H9 (cell line): ENCODE results near the gene PA2G4. TPM values are rescaled to one million over a fixed set of nuclear protein-coding genes. Genes with fewer than 3 reads are reported as not detected.

Experiments
- DNase-seq: peaks from one replicate; pipeline ENCODE4 v3.0.0-alpha.2; 2017
- H2AFZ ChIP-seq: one replicate; pipeline ENCODE4 v1.6.1; 2013; ENCODE audit warnings: mild to moderate bottlenecking, low read length, control low read depth, moderate library complexity
- H2AK5ac ChIP-seq: 2 replicates; pipeline ENCODE4 v1.6.1; 2013; ENCODE audit warnings: low read length, control low read depth, mixed read lengths; ENCODE audit not compliant: insufficient read length
- H2BK120ac ChIP-seq: one replicate; pipeline ENCODE4 v1.6.1; 2013; ENCODE audit warnings: low read depth, mild to moderate bottlenecking, low read length, control low read depth, inconsistent platforms; ENCODE audit not compliant: poor library complexity, severe bottlenecking
- H2BK12ac ChIP-seq: 2 replicates; pipeline ENCODE4 v1.6.1; 2013; ENCODE audit warnings: low read length, control low read depth, mixed read lengths, low read depth; ENCODE audit not compliant: insufficient read length
- H2BK15ac ChIP-seq: 2 replicates; pipeline ENCODE4 v1.6.1; 2013; ENCODE audit warnings: low read depth, low read length, control low read depth
- H2BK20ac ChIP-seq: one replicate; pipeline ENCODE4 v1.6.1; 2013; ENCODE audit warnings: low read depth, mild to moderate bottlenecking, low read length, control low read depth, inconsistent platforms; ENCODE audit not compliant: poor library complexity, severe bottlenecking
- H2BK5ac ChIP-seq: 2 replicates; pipeline ENCODE4 v1.6.1; 2013; ENCODE audit warnings: low read length, control low read depth, mixed read lengths; ENCODE audit not compliant: insufficient read length
- H3K14ac ChIP-seq: 2 replicates; pipeline ENCODE4 v1.6.1; 2013; ENCODE audit warnings: low read length, control low read depth; ENCODE audit not compliant: insufficient read depth
- H3K18ac ChIP-seq: 2 replicates; pipeline ENCODE4 v1.6.1; 2013; ENCODE audit warnings: low read depth, mild to moderate bottlenecking, mixed read lengths, low read length, control low read depth; ENCODE audit not compliant: insufficient read length
- H3K23ac ChIP-seq: 2 replicates; pipeline ENCODE4 v1.6.1; 2013; ENCODE audit warnings: low read length, control low read depth, mixed read lengths, low read depth; ENCODE audit not compliant: insufficient read length
- H3K23me2 ChIP-seq: 2 replicates; pipeline ENCODE4 v1.6.1; 2013; ENCODE audit warnings: low read depth, mild to moderate bottlenecking, mixed read lengths, low read length, control low read depth; ENCODE audit not compliant: insufficient read length, poor library complexity, severe bottlenecking
- H3K27ac ChIP-seq: 2 replicates; pipeline ENCODE4 v1.5.1; 2013; ENCODE audit warnings: low read length, control low read depth, mixed read lengths, low read depth; ENCODE audit not compliant: insufficient read length
- H3K27me3 ChIP-seq: 2 replicates; pipeline ENCODE4 v1.6.1; 2013; ENCODE audit warnings: low read length, control low read depth, inconsistent platforms; ENCODE audit not compliant: insufficient read depth
- H3K4ac ChIP-seq: 2 replicates; pipeline ENCODE4 v1.6.1; 2013; ENCODE audit warnings: low read depth, mild to moderate bottlenecking, control low read depth, inconsistent platforms, low read length, moderate library complexity
- H3K4me1 ChIP-seq: 2 replicates; pipeline ENCODE4 v1.6.1; 2013; ENCODE audit warnings: low read length, control low read depth, inconsistent platforms; ENCODE audit not compliant: insufficient read depth
- H3K4me2 ChIP-seq: 2 replicates; pipeline ENCODE4 v1.6.1; 2013; ENCODE audit warnings: low read length, control low read depth, mixed read lengths; ENCODE audit not compliant: insufficient read length, insufficient read depth
- H3K56ac ChIP-seq: 2 replicates; pipeline ENCODE4 v1.6.1; 2013; ENCODE audit warnings: low read depth, mild to moderate bottlenecking, mixed read lengths, low read length, control low read depth; ENCODE audit not compliant: insufficient read length
- H3K79me1 ChIP-seq: 2 replicates; pipeline ENCODE4 v1.6.1; 2013; ENCODE audit warnings: low read depth, mild to moderate bottlenecking, moderate library complexity, low read length, control low read depth, inconsistent platforms; ENCODE audit not compliant: insufficient read depth, poor library complexity, severe bottlenecking
- H3K79me2 ChIP-seq: 2 replicates; pipeline ENCODE4 v1.6.1; 2013; ENCODE audit warnings: low read length, control low read depth, inconsistent platforms; ENCODE audit not compliant: insufficient read depth
- H3K9ac ChIP-seq: 2 replicates; pipeline ENCODE4 v1.6.1; 2013; ENCODE audit warnings: low read length, control low read depth, mixed read lengths; ENCODE audit not compliant: insufficient read length; ENCODE audit errors: extremely low read depth
- H3K9me3 ChIP-seq: one replicate; pipeline ENCODE4 v1.6.1; 2013; ENCODE audit warnings: low read depth, low read length, inconsistent platforms; ENCODE audit not compliant: control insufficient read depth
- H3T11ph ChIP-seq: one replicate; pipeline ENCODE4 v1.6.1; 2013; ENCODE audit warnings: mild to moderate bottlenecking, low read length, control low read depth, inconsistent platforms
- H4K20me1 ChIP-seq: one replicate; pipeline ENCODE4 v1.6.1; 2013; ENCODE audit not compliant: control insufficient read depth, insufficient read length, insufficient read depth
- H4K5ac ChIP-seq: 2 replicates; pipeline ENCODE4 v1.6.1; 2013; ENCODE audit warnings: low read depth, mild to moderate bottlenecking, mixed read lengths, low read length, control low read depth; ENCODE audit not compliant: insufficient read length
- H4K8ac ChIP-seq: replicated peaks from 2 replicates; pipeline ENCODE4 v1.6.1; 2013; ENCODE audit warnings: low read length, control low read depth, mixed read lengths, low read depth; ENCODE audit not compliant: insufficient read length
- H4K91ac ChIP-seq: 2 replicates; pipeline ENCODE4 v1.6.1; 2013; ENCODE audit warnings: low read depth, mild to moderate bottlenecking, moderate library complexity, mixed read lengths, low read length, control low read depth; ENCODE audit not compliant: insufficient read length
- H3K27ac Mint-ChIP-seq, 3 experiments: 2 replicates in 2 of 3; 3 replicates in 1 of 3; pipeline ENCODE4 v1.8.0; 2020 to 2021; ENCODE audit warnings: mixed read lengths in 3 of 3, mild to moderate bottlenecking in 1 of 3, moderate library complexity in 1 of 3
- H3K27me3 Mint-ChIP-seq: 2 replicates; pipeline ENCODE4 v1.8.0; 2021; ENCODE audit warnings: low read depth, mild to moderate bottlenecking, moderate library complexity, mixed read lengths
- H3K36me3 Mint-ChIP-seq, 3 experiments: 2 replicates in 2 of 3; 3 replicates in 1 of 3; pipeline ENCODE4 v1.8.0; 2020 to 2021; ENCODE audit warnings: low read depth in 3 of 3, mixed read lengths in 3 of 3; ENCODE audit not compliant: insufficient read depth in 1 of 3
- H3K4me1 Mint-ChIP-seq, 2 experiments: 2 replicates each; pipeline ENCODE4 v1.8.0; 2020; ENCODE audit warnings: mixed read lengths in 2 of 2
- H3K4me3 Mint-ChIP-seq, 2 experiments: 2 replicates in 1 of 2; 3 replicates in 1 of 2; pipeline ENCODE4 v1.8.0; 2020 to 2021; ENCODE audit warnings: mild to moderate bottlenecking in 2 of 2, mixed read lengths in 2 of 2, moderate library complexity in 1 of 2
- H3K9me3 Mint-ChIP-seq, 2 experiments: 2 replicates in 1 of 2; 3 replicates in 1 of 2; pipeline ENCODE4 v1.8.0; 2020; ENCODE audit warnings: mild to moderate bottlenecking in 2 of 2, mixed read lengths in 2 of 2, moderate library complexity in 1 of 2
- WGBS: extraction: QIAGEN DNeasy Blood & Tissue Kit; methylation state at CpG from one replicate; pipeline ENCODE4 v1.1.7; 2013; ENCODE audit warnings: missing lambda C conversion rate, low lambda C conversion rate, mixed read lengths; ENCODE audit not compliant: insufficient read length; ENCODE audit errors: extremely low coverage; 5-methylcytosine and 5-hydroxymethylcytosine counted together
- total RNA-seq: library from RNA; stranded (reverse); gene quantifications from 2 replicates; pipeline ENCODE4 v1.2.1, GENCODE V29; 2021
- TF ChIP-seq, protein P1 (sequence below): fragments of 200-600 bp; sonication (generic); conservative IDR thresholded peaks from 3 replicates; pipeline ENCODE4 v1.8.0; 2021; ENCODE audit warnings: antibody characterized with exemption, mild to moderate bottlenecking

Gene PA2G4
- total RNA-seq, 1 experiment from 2014 or later = 248 TPM

- Mint-ChIP-seq H3K9me3 (no peaks in the 10 kb centered on the region), H3K4me1 (peaks cover 9 to 13% of the 10 kb centered on the region in 2 experiments), H3K4me3 (no peak overlapping the region; a peak in 1 of 5 replicates), H3K36me3 (peaks cover 33 to 72% (median 69%) of the 10 kb centered on the region in 3 experiments), H3K27me3 (no peaks in the 10 kb centered on the region), H3K27ac (peak overlapping the region in 2 of 3 experiments; percentile 10 to 49; a peak in 1 of 7 replicates)
- H3K23me2 ChIP-seq = no peaks in the 10 kb centered on the region
- H3T11ph ChIP-seq = no peak overlapping the region
- no peak overlapping the region for H3K4me2 ChIP-seq
- no peak overlapping the region for H3K9ac ChIP-seq
- H3K23ac ChIP-seq = no peak overlapping the region
- H3K4ac ChIP-seq = no peak overlapping the region
- H4K5ac ChIP-seq = no peak overlapping the region
- no peak overlapping the region for H2BK12ac ChIP-seq
- H3K14ac ChIP-seq = no peak overlapping the region
- TF ChIP-seq, protein P1, sequence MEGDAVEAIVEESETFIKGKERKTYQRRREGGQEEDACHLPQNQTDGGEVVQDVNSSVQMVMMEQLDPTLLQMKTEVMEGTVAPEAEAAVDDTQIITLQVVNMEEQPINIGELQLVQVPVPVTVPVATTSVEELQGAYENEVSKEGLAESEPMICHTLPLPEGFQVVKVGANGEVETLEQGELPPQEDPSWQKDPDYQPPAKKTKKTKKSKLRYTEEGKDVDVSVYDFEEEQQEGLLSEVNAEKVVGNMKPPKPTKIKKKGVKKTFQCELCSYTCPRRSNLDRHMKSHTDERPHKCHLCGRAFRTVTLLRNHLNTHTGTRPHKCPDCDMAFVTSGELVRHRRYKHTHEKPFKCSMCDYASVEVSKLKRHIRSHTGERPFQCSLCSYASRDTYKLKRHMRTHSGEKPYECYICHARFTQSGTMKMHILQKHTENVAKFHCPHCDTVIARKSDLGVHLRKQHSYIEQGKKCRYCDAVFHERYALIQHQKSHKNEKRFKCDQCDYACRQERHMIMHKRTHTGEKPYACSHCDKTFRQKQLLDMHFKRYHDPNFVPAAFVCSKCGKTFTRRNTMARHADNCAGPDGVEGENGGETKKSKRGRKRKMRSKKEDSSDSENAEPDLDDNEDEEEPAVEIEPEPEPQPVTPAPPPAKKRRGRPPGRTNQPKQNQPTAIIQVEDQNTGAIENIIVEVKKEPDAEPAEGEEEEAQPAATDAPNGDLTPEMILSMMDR = no peak
- no peak overlapping the region for H2BK20ac ChIP-seq
- H2AFZ ChIP-seq = no peak overlapping the region
- no peak for DNase-seq
- no peak overlapping the region for H2AK5ac ChIP-seq
- H4K91ac ChIP-seq = no peak overlapping the region
- WGBS = no CpG with 5 or more reads among the region's 3 CpGs
- no peak overlapping the region for H3K18ac ChIP-seq
- H3K9me3 ChIP-seq = no peaks in the 10 kb centered on the region
- H3K79me2 ChIP-seq = peaks cover 6% of the 10 kb centered on the region; the same call in 1 of the 2 replicates
- H2BK120ac ChIP-seq = no peak overlapping the region
- no peak overlapping the region for H2BK5ac ChIP-seq
- H3K27me3 ChIP-seq = no peaks in the 10 kb centered on the region
- no peaks in the 10 kb centered on the region for H3K79me1 ChIP-seq
- H3K27ac ChIP-seq = no peak overlapping the region
- H2BK15ac ChIP-seq = no peak overlapping the region
- no peak overlapping the region for H4K8ac ChIP-seq
- 0 out of 2 replicates have a peak, but pooled peaks cover 2% of the 10 kb centered on the region for H3K4me1 ChIP-seq
- H4K20me1 ChIP-seq = no peaks in the 10 kb centered on the region
- H3K56ac ChIP-seq = no peak overlapping the region
Observed at GRCh38 chr12:56086096-56086495, 18.3 kb upstream of the PA2G4 start.
